Endodermal cell (in vitro differentiated cells): ENCODE results near the gene TAF8. TPM values are rescaled to one million over a fixed set of nuclear protein-coding genes. Genes with fewer than 3 reads are reported as not detected.

Experiments
- DNase-seq: peaks from one replicate; pipeline ENCODE4 v3.0.0-alpha.2; 2017
- H3K27ac ChIP-seq: 2 replicates; pipeline ENCODE4 v1.5.1; 2013; ENCODE audit warnings: mild to moderate bottlenecking, low read depth, low read length, moderate library complexity
- H3K27me3 ChIP-seq: 2 replicates; pipeline ENCODE4 v1.6.1; 2013; ENCODE audit warnings: mild to moderate bottlenecking, low read length, moderate library complexity; ENCODE audit not compliant: insufficient read depth, control insufficient read depth, poor library complexity, severe bottlenecking
- H3K36me3 ChIP-seq: 2 replicates; pipeline ENCODE4 v1.7.0; 2013; ENCODE audit warnings: mild to moderate bottlenecking, low read length, moderate library complexity; ENCODE audit not compliant: control insufficient read depth, insufficient read depth
- H3K4me1 ChIP-seq: one replicate; pipeline ENCODE4 v1.7.0; 2013; ENCODE audit warnings: low read length; ENCODE audit not compliant: control insufficient read depth, insufficient read depth
- H3K4me3 ChIP-seq: 2 replicates; pipeline ENCODE4 v1.5.1; 2013; ENCODE audit warnings: mild to moderate bottlenecking, low read length, moderate library complexity
- H3K9ac ChIP-seq: 2 replicates; pipeline ENCODE4 v1.6.1; 2013; ENCODE audit warnings: mild to moderate bottlenecking, low read length, moderate library complexity; ENCODE audit not compliant: poor library complexity, severe bottlenecking; ENCODE audit errors: extremely low read depth
- H3K9me3 ChIP-seq: 2 replicates; pipeline ENCODE4 v1.6.1; 2013; ENCODE audit warnings: mild to moderate bottlenecking, low read length, moderate library complexity; ENCODE audit not compliant: control insufficient read depth
- H3K27ac Mint-ChIP-seq: 2 replicates; pipeline ENCODE4 v1.8.0; 2020; ENCODE audit warnings: mixed read lengths
- H3K27me3 Mint-ChIP-seq: 2 replicates; pipeline ENCODE4 v1.8.0; 2021; ENCODE audit warnings: mild to moderate bottlenecking, mixed read lengths; ENCODE audit not compliant: insufficient read depth
- H3K36me3 Mint-ChIP-seq: 2 replicates; pipeline ENCODE4 v1.8.0; 2020; ENCODE audit warnings: low read depth, mixed read lengths
- H3K4me1 Mint-ChIP-seq: 2 replicates; pipeline ENCODE4 v1.8.0; 2020; ENCODE audit warnings: mixed read lengths
- H3K4me3 Mint-ChIP-seq: 2 replicates; pipeline ENCODE4 v1.8.0; 2020; ENCODE audit warnings: mild to moderate bottlenecking, moderate library complexity, mixed read lengths
- H3K9me3 Mint-ChIP-seq: 2 replicates; pipeline ENCODE4 v1.8.0; 2020; ENCODE audit warnings: mild to moderate bottlenecking, mixed read lengths
- CTCF ChIP-seq: fragments of 200-600 bp; sonication (generic); conservative IDR thresholded peaks from 2 replicates; pipeline ENCODE4 v1.5.0; 2021; ENCODE audit warnings: antibody characterized with exemption, mild to moderate bottlenecking
- WGBS, 2 experiments: methylation state at CpG; one replicate each; pipeline versions ENCODE4 v1.1.5 to v1.1.7; 2013; ENCODE audit warnings: missing lambda C conversion rate in 2 of 2, mixed read lengths in 1 of 2; ENCODE audit not compliant: insufficient coverage in 1 of 2, insufficient read length in 1 of 2; 5-methylcytosine and 5-hydroxymethylcytosine counted together
- total RNA-seq, 2 donors: library from RNA; stranded (reverse); fragmentation: NEBNext Ultra II Directional in 1 of 2; extraction: Animal tissue kit (Norgen Biotek cat#: 25700) in 1 of 2; gene quantifications; 2 replicates in 1 of 2; 3 replicates in 1 of 2; pipeline ENCODE4 v1.2.1, GENCODE V29; 2021

The TAF8 gene
- total RNA-seq, 2 donors from 2014 or later: 27.9 to 31.0 TPM

GRCh38 chr6:42013134-42013516 lies 37.2 kb upstream of the TAF8 start:
- no peaks in the 10 kb centered on the region for H3K27me3 Mint-ChIP-seq
- TF ChIP-seq CTCF: no peak
- Histone ChIP-seq H3K9me3 (no peaks in the 10 kb centered on the region), H3K27ac (no peak overlapping the region), H3K27me3 (no peaks in the 10 kb centered on the region), H3K36me3 (no peaks in the 10 kb centered on the region), H3K9ac (no peak overlapping the region), H3K4me3 (no peak overlapping the region), H3K4me1 (peaks cover 8% of the 10 kb centered on the region)
- H3K4me1 Mint-ChIP-seq: peaks cover 10% of the 10 kb centered on the region
- H3K9me3 Mint-ChIP-seq: no peaks in the 10 kb centered on the region
- 99 to 100% methylated on average over 1 to 2 of the region's 2 CpGs for WGBS, 2 experiments
- no peak overlapping the region for H3K4me3 Mint-ChIP-seq
- H3K27ac Mint-ChIP-seq: no peak overlapping the region
- H3K36me3 Mint-ChIP-seq: no peaks in the 10 kb centered on the region
- no peak for DNase-seq

DNA sequence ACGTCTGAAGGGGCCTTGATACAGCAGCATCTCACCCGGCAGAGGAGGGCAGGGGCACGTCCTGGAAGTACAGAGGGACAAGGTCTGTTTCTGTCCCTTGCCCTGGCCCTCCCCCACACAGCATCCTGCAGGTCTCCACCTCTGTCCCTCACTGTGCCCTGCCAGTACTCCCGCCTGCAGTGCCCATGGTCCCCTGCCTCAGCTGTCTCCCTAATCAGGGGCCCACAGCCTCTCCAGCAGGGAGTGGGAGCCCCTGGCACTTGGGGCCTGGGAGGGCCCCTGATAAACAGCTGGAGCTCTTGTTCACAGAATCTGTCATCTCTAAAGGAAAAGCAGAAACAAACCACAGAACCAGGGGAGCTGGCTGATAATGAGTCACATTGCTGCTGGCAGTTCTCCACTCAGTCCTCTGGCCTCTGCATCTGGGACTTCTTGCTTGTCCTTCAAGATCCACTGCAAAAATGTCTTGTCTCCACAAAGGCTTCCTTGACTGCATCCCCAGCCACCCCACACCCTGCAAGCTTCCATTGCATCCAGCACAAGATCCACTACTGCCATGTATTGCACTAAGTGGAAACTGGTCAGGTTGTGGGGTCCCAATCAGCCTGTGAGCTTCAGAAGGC lies 33.2 kb upstream of the TAF8 start:
- Histone ChIP-seq H3K4me3 (no peak overlapping the region), H3K27ac (no peak overlapping the region), H3K36me3 (no peaks in the 10 kb centered on the region), H3K4me1 (no peaks in the 10 kb centered on the region), H3K27me3 (no peaks in the 10 kb centered on the region), H3K9me3 (no peaks in the 10 kb centered on the region), H3K9ac (no peak overlapping the region)
- 82 to 96% methylated on average over 3 to 4 of the region's 4 CpGs for WGBS, 2 experiments
- no peak for DNase-seq
- no peaks in the 10 kb centered on the region for H3K36me3 Mint-ChIP-seq
- peaks cover 2% of the 10 kb centered on the region for H3K4me1 Mint-ChIP-seq
- H3K9me3 Mint-ChIP-seq: no peaks in the 10 kb centered on the region
- H3K4me3 Mint-ChIP-seq: no peak overlapping the region
- no peak overlapping the region for H3K27ac Mint-ChIP-seq
- H3K27me3 Mint-ChIP-seq: no peaks in the 10 kb centered on the region
- no peak for TF ChIP-seq CTCF

- H3K27ac ChIP-seq: no peak overlapping the region
- no peak overlapping the region for H3K27ac Mint-ChIP-seq
- no peaks in the 10 kb centered on the region for H3K27me3 Mint-ChIP-seq
- no peak overlapping the region for H3K9ac ChIP-seq
- no peaks in the 10 kb centered on the region for H3K36me3 Mint-ChIP-seq
- no peak overlapping the region for H3K4me3 ChIP-seq
- H3K27me3 ChIP-seq: no peaks in the 10 kb centered on the region
- H3K4me3 Mint-ChIP-seq: no peak overlapping the region
- WGBS, 2 experiments: 87 to 98% methylated on average over 6 to 7 of the region's 8 CpGs
- H3K4me1 ChIP-seq: no peaks in the 10 kb centered on the region
- no peaks in the 10 kb centered on the region for H3K9me3 Mint-ChIP-seq
- peaks cover 14% of the 10 kb centered on the region for H3K4me1 Mint-ChIP-seq
- no peak for TF ChIP-seq CTCF
- no peaks in the 10 kb centered on the region for H3K9me3 ChIP-seq
- no peak for DNase-seq
- H3K36me3 ChIP-seq: no peaks in the 10 kb centered on the region
Observed at GRCh38 chr6:42020967-42021366, 29.4 kb upstream of the TAF8 start.
